K562 (cell line): Measurements from ENCODE around the gene STEAP3. TPM values are rescaled to one million over a fixed set of nuclear protein-coding genes. Genes with fewer than 3 reads are reported as not detected.
A peak's percentile ranks its signal among the peaks of the same experiment; 100 is the strongest.

Experiments used
- ATAC-seq: fragments of 200-7000 bp; cut with Tn5 transposase; 3 replicates; pipeline ENCODE4 v1.9.1; 2020; ENCODE audit warnings: moderate library complexity
- BruUV-seq: library from RNA; stranded (reverse); fragments of 400-500 nt; replicated peaks from 2 replicates; lab custom pipeline; 2021; lab: Mats Ljungman, UMichigan
- CTCF ChIA-PET: fragments of 300-600 bp; formaldehyde crosslinking; extraction: SDS; loops from one replicate; lab custom pipeline; 2021; ENCODE audit warnings: low intra/inter-chr PET ratio; lab: Yijun Ruan, JAX
- POLR2A ChIA-PET: fragments of 300-600, 350-650 bp; sonication (Branson Sonifier 250); formaldehyde crosslinking; extraction: SDS; loops from one replicate; lab custom pipeline; 2021; ENCODE audit warnings: antibody characterized with exemption, inconsistent platforms; lab: Yijun Ruan, JAX
- DNase-seq, 4 experiments: peaks; one replicate each; pipeline versions ENCODE4 v3.0.0 to v3.0.0-alpha.2; 2011 to 2018; ENCODE audit warnings: low spot score in 3 of 4, mixed read lengths in 3 of 4; ENCODE audit errors: extremely low read depth in 1 of 4
- FAIRE-seq: peaks from 2 replicates; lab custom pipeline; 2011; peaks lifted over from hg19 to GRCh38; lab: Jason Lieb, UNC
- H2AFZ ChIP-seq: 2 replicates; pipeline ENCODE4 v1.6.0; 2011; ENCODE audit warnings: low read depth, low read length, control low read depth, inconsistent platforms
- H3K27ac ChIP-seq: fragments of 200-600 bp; 3 replicates; pipeline ENCODE4 v1.8.0; 2011; ENCODE audit warnings: low read depth, mild to moderate bottlenecking, control low read depth, inconsistent platforms, low read length, moderate library complexity, mixed read lengths; ENCODE audit errors: extremely low read depth
- H3K27me3 ChIP-seq, 2 experiments: fragments of 300-600 bp in 1 of 2; 2 replicates in 1 of 2; 3 replicates in 1 of 2; pipeline versions ENCODE4 v1.6.0 to v1.8.0; 2011; ENCODE audit warnings: inconsistent platforms in 2 of 2, low read length in 2 of 2, mild to moderate bottlenecking in 1 of 2, mixed read lengths in 1 of 2, moderate library complexity in 1 of 2; ENCODE audit not compliant: control insufficient read depth in 2 of 2, insufficient read depth in 2 of 2
- H3K36me3 ChIP-seq: fragments of 300-600 bp; 3 replicates; pipeline ENCODE4 v1.8.0; 2011; ENCODE audit warnings: mild to moderate bottlenecking, low read length, inconsistent platforms; ENCODE audit not compliant: control insufficient read depth, insufficient read depth
- H3K4me1 ChIP-seq, 2 experiments: fragments of 200-600 bp in 1 of 2; replicated peaks in 1 of 2; 2 replicates in 1 of 2; 3 replicates in 1 of 2; pipeline versions ENCODE4 v1.5.1 to v1.8.0; 2011; ENCODE audit warnings: inconsistent platforms in 2 of 2, low read length in 2 of 2, mild to moderate bottlenecking in 1 of 2, mixed read lengths in 1 of 2, moderate library complexity in 1 of 2; ENCODE audit not compliant: control insufficient read depth in 2 of 2, insufficient read depth in 2 of 2
- H3K4me2 ChIP-seq: 2 replicates; pipeline ENCODE4 v1.6.1; 2011; ENCODE audit warnings: low read length, control low read depth, inconsistent platforms, mixed read lengths; ENCODE audit not compliant: insufficient read depth
- H3K4me3 ChIP-seq: fragments of 200-600 bp; sonication (generic), shearing (Covaris generic); 2 replicates; pipeline ENCODE4 v1.5.1; 2016; ENCODE audit warnings: control low read depth, inconsistent platforms
- H3K79me2 ChIP-seq: fragments of 200-600 bp; 3 replicates; pipeline ENCODE4 v1.8.0; 2011; ENCODE audit warnings: low read length, inconsistent platforms; ENCODE audit not compliant: control insufficient read depth, insufficient read depth
- H3K9ac ChIP-seq, 2 experiments: 2 replicates each; pipeline versions ENCODE4 v1.6.0 to v1.6.1; 2011; ENCODE audit warnings: low read depth in 2 of 2, low read length in 2 of 2, control low read depth in 1 of 2, inconsistent platforms in 1 of 2, mild to moderate bottlenecking in 1 of 2, mixed read lengths in 1 of 2; ENCODE audit not compliant: insufficient read depth in 1 of 2
- H3K9me1 ChIP-seq: one replicate; pipeline ENCODE4 v1.6.0; 2011; ENCODE audit warnings: inconsistent platforms, mild to moderate bottlenecking, low read length, moderate library complexity; ENCODE audit not compliant: control insufficient read depth, insufficient read depth
- H3K9me3 ChIP-seq: replicated peaks from 2 replicates; pipeline ENCODE4 v1.5.1; 2011; ENCODE audit warnings: low read depth, low read length, inconsistent platforms; ENCODE audit not compliant: control insufficient read depth, insufficient read depth
- H4K20me1 ChIP-seq: replicated peaks from 2 replicates; pipeline ENCODE4 v1.6.1; 2011; ENCODE audit warnings: low read length, inconsistent platforms, mixed read lengths; ENCODE audit not compliant: control insufficient read depth, insufficient read depth
- AFF1 ChIP-seq, 2 experiments: fragments of 450-650 bp; IDR thresholded peaks; 2 replicates each; pipeline ENCODE4 v1.6.1; 2018; ENCODE audit warnings: mild to moderate bottlenecking in 2 of 2, low read depth in 1 of 2; ENCODE audit not compliant: partially characterized antibody in 2 of 2
- ARID1B ChIP-seq: fragments of 450-650 bp; IDR thresholded peaks from 2 replicates; pipeline ENCODE4 v1.6.1; 2016; ENCODE audit warnings: antibody characterized with exemption, mild to moderate bottlenecking, inconsistent platforms
- ESRRA ChIP-seq: fragments of 450-650 bp; IDR thresholded peaks from 2 replicates; pipeline ENCODE4 v1.6.1; 2014; ENCODE audit warnings: low read depth, mild to moderate bottlenecking, moderate library complexity, borderline replicate concordance
- FOXA3 ChIP-seq, 2 experiments: fragments of 450-650 bp in 1 of 2; sonication (generic) in 1 of 2; formaldehyde crosslinking; IDR thresholded peaks in 1 of 2; conservative IDR thresholded peaks in 1 of 2; 2 replicates each; pipeline versions ENCODE4 v1.4.0 to v1.8.0; 2020 to 2022; ENCODE audit warnings: mild to moderate bottlenecking in 2 of 2, missing genetic modification reagents in 1 of 2
- SMARCE1 ChIP-seq: fragments of 450-650 bp; IDR thresholded peaks from 2 replicates; pipeline ENCODE4 v1.7.1; 2016; ENCODE audit warnings: mild to moderate bottlenecking
- WGBS: fragments of 100-300 bp; shearing (Covaris generic); methylation state at CpG from one replicate; pipeline ENCODE4 v1.1.6; 2016; ENCODE audit warnings: low coverage, mixed read lengths; ENCODE audit not compliant: insufficient coverage; ENCODE audit errors: missing lambda C conversion rate; 5-methylcytosine and 5-hydroxymethylcytosine counted together
- in situ Hi-C: fragments of 300-500 bp; cut with MboI; formaldehyde crosslinking; loops from 4 replicates; pipeline ENCODE4 v1.15.0; 2018; ENCODE audit warnings: inconsistent platforms, mixed read lengths
- intact Hi-C: fragments of 100-400 bp; cut with micrococcal nuclease; formaldehyde crosslinking; loops from 2 replicates; pipeline ENCODE4 v1.14.2; 2022
- polyA plus RNA-seq, 8 experiments: library from polyadenylated mRNA; depleted of rRNA in 4 of 8; stranded (reverse) in 5 of 8; unstranded in 3 of 8; fragments of >200 nt; fragmentation: Nextera tagmentation in 2 of 8; fragmentation: Illumina TruSeq in 1 of 8; extraction: Ambion mirVana in 2 of 8; extraction: Trizol in 1 of 8; gene quantifications; 2 replicates each; pipeline versions ENCODE4 v1.2.1 to v1.2.3, GENCODE V29; 2011 to 2014; ENCODE audit warnings: inconsistent platforms in 1 of 8, missing spikeins in 1 of 8
- total RNA-seq, 7 experiments: library from RNA; depleted of rRNA in 6 of 7; stranded (reverse); fragments of >200 nt in 6 of 7; fragmentation: Illumina TruSeq in 2 of 7; extraction: Trizol in 2 of 7; gene quantifications; 2 replicates each; pipeline versions ENCODE4 v1.2.1 to v1.2.3, GENCODE V29; 2011 to 2021; ENCODE audit warnings: low replicate concordance in 1 of 7

The STEAP3 gene
- total and polyA plus RNA-seq, 9 of the 15 experiments (the other 6 are each of a cell fraction or from before 2014, with no cell fraction given), result 1.8 to 31.6 (median 9.0) TPM

DNA sequence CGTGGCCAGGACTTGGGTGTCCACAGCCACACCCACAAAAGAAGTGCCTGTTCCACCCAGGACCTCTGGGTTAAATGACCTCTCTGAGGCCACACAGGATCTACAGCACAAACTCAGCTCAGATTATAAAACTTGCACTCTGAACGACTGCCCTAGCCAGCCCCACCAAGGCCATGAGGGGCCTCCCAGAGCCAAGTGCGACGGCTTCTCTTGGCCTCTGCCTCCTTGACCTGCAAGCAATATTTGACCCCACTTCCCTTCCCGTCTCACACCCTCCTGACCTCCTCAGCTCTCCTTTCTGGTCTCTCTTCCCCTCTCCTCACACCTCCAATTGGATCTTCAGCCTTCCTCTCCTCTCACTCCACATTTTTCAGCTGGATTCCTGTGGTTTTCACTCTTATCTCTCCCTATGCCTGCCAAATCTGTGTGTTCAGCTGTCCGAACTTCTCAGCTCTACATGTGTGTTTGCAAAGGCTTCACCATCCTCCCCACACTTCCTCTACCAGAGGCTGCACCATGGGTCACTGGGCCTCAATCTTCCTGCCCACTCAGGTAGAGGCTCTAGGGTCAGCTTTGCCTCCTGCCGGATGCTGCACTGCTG lies 25.3 kb upstream of the STEAP3 start (continued):
- peak; percentile 54; the same call in 1 of the 2 replicates for TF ChIP-seq ARID1B
- TF ChIP-seq FOXA3 (CRISPR knock-in tag; conservative IDR thresholded peaks at IDR 0.05 in 1 of 2, IDR thresholded peaks at IDR 0.05 in 1 of 2), result peak in 1 of 2 experiments; percentile 83; a peak in 2 of 4 replicates
- peak; percentile 27; the same call in 1 of the 2 replicates for TF ChIP-seq SMARCE1
- peak; percentile 37; the same call in 1 of the 2 replicates for TF ChIP-seq ESRRA

- intact Hi-C loops, result no loop called here
- no peak overlapping the region for H3K27ac ChIP-seq
- in situ Hi-C loops, result no loop called here
- H3K36me3 ChIP-seq, result no peaks in the 10 kb centered on the region
- BruUV-seq, result no TSS peak
- WGBS, result 7% methylated on average over 5 of the region's 5 CpGs
- ATAC-seq (no peak), FAIRE-seq (no peak), DNase-seq (no peak)
- no peak overlapping the region for H2AFZ ChIP-seq
- H3K4me2 ChIP-seq, result no peak overlapping the region
- no peaks in the 10 kb centered on the region for H3K79me2 ChIP-seq
- peaks cover 7% of the 10 kb centered on the region; the same call in 1 of the 2 replicates for H4K20me1 ChIP-seq
- peaks cover 7 to 47% of the 10 kb centered on the region in 2 experiments; a peak in 4 of 5 replicates for H3K27me3 ChIP-seq
- no peaks in the 10 kb centered on the region for H3K9me3 ChIP-seq
- POLR2A ChIA-PET, result no interaction called here
- H3K4me3 ChIP-seq, result no peak overlapping the region
- CTCF ChIA-PET, result no interaction called here
- H3K4me1 ChIP-seq, result no peaks in the 10 kb centered on the region
- no peaks in the 10 kb centered on the region for H3K9me1 ChIP-seq
- TF ChIP-seq AFF1 (IDR thresholded peaks at IDR 0.05; ENCODE audit: low read depth in 1 of 2, partially characterized antibody in 2 of 2), result no peak
- no peak overlapping the region for H3K9ac ChIP-seq
Measured at GRCh38 chr2:119201815-119202214, 21.8 kb upstream of the STEAP3 start.
